SHP77 (cell line): ENCODE results near the gene PSD2.

Experiments used
- DNase-seq, 2 experiments: peaks; one replicate each; lab custom pipeline; 2025; lab: John Stamatoyannopoulos, UW

PSD2 gene

DNA sequence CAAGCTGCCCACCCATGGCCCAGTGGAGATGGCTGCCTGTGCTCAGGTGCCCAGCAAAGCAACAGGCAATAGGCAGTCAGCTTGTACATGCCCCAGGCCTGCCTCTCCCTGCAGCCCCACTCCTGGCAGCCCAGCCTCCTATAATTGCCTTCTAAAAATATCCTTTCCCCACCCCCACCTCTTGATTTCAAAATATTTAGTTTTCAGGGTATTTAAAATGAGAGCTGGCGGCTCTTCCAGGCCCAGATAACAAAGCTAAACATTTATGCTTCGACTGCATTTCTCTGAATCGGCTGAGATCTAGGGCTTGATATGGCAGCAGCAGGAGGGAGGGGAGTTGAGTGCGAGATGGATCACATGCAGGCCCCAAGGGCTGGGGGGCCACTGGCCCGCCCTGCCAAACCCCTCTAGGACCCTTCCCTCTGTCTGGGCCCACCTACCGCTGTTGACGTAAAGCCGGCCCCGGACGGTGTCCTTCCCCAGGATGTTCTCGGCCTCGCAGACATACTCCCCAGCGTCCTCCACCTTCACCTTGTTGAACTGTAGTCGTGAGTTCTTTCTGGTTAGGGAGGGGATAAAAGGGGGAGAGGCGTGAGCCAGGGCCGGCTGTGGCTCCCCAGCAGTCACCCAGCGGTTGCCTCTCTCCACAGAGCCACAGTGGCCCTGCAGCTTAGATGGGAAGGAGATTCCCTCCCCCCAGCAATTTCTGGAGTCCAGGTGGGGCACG lies 85.0 kb downstream of the PSD2 start:
- DNase-seq: no peak

DNA sequence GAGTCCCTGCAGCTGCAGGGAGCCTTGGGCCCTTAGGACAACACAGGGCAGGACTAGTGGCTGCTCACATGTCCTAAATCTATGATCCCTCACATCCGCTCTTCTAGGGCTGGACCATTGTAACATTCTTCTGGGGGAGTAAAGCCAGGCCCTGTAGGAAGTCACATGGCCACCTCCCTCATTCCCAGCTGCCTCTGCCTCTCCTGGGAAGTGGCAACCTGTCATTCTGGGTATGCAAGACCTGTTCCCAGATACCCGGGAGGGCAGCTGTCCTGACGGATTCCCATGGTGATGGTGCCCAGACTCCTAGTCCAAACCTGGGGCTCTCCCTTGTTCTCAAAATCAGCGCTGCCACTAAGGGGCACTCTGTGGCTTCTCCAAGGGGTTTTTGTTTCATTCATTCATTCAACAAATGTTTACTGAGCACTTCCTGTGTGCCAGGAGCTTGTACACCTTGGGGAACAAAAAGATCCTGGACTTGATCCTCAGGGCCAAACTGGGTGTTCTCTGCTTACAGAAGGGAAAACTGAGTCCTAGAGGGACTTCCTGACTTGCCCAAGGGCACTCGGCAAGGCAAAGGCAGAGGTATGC lies 85.6 kb downstream of the PSD2 start:
- DNase-seq: no peak

DNA sequence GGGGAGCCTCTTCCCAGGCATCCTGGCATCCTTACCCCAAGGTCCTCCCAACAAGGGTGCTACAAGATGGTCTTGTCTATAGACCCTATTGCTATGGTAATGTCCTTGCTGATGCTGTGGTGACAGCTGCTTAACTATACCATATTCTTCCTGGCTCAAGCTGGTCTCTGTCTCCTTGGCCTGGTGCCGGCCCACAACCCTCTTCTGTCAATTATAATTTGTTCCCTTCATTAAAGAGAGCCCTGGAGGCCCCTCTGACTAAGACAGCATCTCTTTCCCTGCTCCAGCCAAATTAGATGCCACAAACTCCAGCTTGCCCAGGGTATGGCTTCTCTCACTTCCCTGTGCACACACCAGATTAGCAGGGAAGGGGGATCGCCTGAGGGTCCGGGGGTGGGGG lies 86.7 kb downstream of the PSD2 start:
- no peak for DNase-seq

DNA sequence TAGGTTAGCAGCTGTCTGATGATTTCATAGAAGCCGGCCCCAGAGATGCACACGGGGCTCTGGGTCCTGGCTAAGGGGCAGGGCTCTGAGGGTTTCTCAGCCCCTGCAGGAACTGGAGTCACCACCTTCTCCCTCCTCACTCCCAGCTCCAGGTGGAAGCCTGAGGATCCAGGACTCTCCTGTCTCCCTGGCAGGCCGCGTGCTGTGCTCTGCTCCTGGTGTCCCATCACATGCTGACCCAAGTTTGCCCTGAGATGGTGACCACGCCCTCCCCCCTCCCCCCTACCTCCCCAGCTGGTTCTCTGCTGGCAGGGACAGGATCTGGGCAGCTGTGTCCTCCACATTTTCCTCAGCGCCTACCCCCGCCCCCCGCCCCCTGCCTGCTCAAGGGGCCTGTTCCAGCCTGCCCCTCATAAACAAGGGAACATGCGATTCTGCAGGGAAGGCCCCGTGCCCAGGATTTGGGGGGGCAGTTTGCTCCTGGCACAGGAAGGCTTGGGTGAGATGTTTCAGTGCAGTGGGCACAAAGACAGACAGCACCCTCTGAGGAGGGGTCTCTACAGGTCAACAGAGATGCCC lies 87.4 kb downstream of the PSD2 start:
- no peak for DNase-seq

DNA sequence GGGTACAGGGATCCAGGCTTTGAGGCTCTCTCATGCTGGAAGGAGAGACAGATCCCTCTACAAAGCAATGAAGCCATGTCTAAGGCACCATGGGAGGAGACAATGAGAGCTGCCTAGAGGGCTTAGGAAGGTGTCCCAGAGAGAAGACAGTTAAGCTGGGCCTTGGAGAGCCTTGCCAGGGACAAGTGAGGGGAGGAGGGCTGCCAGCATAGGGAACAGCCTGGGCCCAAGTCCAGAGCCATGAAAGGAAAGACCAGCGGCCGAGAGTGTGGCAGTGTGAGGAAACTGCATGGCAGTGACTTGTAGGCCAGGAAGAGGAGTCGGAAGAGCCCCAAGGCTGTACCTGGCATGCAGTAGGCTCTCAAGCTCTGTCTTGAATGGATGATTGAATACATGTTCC lies 88.5 kb downstream of the PSD2 start:
- no peak for DNase-seq

DNA sequence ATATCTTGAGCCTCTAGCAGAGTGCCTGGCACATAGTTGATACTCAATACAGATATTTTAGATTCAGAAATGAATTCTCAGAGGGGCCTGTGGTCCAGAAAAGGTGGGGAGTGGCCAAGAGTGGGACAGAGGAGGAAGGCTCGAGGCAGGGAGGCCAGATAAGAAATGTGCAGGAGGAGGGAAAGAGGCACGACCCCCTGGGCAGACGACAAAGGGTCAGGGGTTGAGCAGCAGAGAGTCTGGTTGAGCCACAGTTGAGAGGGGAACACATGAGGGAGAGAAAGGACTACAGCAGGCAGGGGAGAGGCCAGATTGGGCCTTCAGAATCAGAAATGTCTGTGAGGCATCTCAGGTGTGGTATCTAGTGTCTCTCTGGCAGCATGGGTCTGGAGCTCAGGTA lies 89.1 kb downstream of the PSD2 start:
- no peak for DNase-seq

DNA sequence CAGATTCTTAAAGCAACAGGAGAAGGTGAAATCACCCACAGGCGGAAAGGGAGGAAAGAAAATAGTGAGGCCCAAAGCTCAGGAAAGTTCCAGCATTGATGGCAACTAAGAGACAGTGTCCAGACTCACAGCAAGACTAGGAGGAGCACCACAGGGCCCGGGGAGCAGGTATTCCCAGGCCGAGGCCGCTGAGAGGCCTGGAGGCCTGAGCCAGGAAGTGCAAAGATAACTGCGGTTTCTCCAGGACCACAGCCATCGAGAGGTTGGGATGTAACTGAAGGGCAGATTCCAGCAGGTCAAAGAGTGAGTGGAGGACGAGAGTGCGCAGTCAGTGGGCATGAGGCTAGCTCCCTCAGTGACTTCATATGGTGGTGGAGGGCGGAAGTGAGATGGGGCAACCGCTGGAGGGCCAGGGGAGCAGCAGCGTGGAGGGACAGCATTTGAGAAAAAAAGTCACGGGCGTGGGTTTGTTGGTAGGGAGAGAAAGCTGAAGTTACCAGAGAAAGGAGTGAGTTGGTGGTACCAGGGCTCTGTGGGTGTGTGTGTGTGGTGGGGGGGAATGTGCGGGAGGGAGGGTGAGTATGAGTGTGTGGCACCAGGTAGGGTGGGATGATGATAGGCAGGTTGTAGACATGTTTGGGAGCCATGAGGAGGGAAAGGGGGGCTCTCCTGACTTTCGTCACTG lies 89.7 kb downstream of the PSD2 start:
- no peak for DNase-seq

DNA sequence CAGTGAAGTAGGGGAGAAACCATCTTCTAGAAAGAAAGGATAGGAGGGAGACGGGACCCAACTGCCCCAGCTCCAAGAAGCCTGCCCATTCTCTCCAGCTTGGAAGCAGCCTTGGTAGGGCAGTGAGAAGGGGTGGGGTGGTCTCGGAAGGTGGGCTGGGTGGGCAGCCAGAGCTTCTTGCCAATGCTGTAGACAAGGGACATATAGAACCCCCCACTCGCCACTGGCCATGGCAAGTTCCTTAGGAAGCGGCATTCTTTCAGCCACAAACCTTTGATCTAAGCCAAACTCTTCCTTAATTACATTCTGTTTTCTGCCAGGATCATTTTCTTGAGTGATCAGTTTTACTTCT lies 90.2 kb downstream of the PSD2 start:
- DNase-seq: no peak

DNA sequence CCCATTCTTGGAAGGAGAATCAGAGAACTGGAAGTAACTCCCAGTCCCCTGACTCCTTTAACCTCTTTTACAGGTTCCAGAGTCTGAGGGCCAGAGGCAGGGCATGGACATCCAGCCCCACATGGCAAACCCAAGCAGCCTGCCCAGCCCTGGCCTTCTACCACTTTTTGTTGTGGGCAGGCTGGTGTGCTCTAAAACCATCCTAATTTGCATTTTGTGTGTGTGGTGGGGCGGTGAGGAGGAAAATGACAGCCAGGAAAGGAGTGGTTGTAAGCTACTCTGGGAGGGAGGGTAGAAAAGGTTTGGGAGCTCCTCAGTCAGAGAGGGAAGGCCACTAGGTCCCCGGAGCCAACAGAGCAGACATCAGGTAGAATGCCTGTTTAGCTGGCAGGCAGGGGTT lies 90.6 kb downstream of the PSD2 start:
- DNase-seq: no peak

DNA sequence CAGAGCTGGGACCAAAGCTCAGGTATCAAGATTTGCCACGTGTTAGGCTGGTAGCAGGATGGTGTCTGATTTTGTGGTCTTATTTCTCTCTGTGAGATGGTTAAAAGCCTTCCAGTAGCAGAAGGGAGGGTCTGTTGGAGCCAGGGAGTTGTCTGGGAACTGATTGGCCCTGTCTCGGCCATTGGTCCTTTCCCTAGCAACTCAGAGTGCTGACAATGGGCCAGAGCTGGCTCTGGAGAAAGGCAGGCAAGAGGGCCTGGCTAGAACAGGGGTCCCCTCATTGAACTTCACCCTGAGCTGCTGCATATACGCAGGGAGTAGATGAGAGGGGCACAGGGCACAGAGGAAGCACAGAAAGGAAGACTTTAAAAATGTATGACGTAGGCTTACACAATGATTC lies 92.8 kb downstream of the PSD2 start:
- no peak for DNase-seq

DNA sequence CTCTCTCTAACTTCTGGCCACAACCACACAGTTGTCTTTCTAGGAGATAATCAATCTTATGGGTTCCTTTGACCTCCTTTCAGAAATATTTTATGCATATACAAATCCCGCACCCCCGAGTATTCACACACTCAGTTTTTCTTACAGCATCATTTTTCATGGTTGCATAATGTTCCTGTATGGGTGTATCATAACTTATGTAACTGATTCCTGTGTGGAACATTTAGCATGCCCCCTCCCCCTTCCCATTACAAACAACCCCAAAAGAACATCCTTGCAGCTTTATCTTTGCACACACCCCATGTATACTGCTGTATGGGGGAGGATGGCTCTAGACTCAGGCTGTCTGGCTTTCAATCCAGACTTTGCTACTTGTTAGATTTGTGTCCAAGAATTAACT lies 93.8 kb downstream of the PSD2 start:
- DNase-seq: no peak

DNA sequence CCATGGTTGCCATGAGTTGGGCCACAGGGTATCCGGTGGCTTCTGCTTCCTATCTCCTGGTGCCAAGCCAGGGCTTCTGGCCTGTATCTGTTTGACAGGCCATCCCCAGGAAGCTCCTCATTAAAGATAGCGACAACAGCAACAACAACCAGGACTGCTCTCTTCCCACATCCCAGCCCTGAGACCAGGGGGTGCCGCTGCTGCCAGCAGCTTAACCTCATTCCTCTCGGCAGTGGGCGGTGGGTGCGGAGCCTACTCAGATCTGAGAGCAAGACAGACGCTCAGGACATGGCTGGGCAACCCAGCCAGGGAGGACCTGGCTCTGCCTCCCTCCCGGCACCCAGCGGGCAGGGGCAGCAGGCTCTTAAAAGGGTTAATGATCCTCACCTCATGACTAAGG lies 98.3 kb downstream of the PSD2 start:
- no peak for DNase-seq
